Measurements from ENCODE around the gene DGAT2.
"Not testable (repeated sequence)": the region's sequence is repeated elsewhere in the genome, so short reads cannot be mapped to it uniquely, and the experiment has no call there.

DGAT2 gene, protein sequence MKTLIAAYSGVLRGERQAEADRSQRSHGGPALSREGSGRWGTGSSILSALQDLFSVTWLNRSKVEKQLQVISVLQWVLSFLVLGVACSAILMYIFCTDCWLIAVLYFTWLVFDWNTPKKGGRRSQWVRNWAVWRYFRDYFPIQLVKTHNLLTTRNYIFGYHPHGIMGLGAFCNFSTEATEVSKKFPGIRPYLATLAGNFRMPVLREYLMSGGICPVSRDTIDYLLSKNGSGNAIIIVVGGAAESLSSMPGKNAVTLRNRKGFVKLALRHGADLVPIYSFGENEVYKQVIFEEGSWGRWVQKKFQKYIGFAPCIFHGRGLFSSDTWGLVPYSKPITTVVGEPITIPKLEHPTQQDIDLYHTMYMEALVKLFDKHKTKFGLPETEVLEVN

DNA sequence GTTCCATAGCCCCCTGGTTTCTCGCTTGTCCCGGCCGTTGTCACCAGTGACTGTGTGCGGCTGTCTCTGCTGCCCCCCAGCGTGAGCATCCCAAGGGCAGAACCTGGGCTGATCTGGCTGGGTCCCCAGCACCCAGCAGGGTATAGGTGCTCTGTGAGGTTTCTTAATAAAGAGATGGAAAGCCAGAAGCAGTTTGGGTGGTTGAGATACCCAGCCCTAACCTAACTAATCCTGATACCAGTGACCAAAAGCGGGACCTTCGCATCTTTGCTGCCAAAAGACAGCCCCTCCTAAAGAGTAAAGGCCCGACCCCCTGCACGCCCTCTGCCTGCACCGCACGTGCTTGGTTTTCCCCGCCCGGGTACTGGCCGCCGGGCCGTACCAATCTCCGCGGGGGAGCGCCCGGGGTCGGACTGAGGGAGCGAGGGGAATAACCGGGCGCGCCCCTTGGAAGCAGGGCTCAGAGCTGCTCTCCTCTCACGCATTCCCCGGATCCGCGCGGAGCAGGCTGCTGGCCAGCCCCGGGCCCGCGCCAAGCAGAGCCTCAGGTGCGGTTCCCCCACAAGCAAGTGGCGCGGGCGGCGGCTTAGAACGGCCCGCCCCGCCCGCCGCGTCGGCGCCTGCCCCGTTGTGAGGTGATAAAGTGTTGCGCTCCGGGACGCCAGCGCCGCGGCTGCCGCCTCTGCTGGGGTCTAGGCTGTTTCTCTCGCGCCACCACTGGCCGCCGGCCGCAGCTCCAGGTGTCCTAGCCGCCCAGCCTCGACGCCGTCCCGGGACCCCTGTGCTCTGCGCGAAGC is at the start of gene DGAT2:
Gene DGAT2 (plus strand): TSS at position 667 of the 797 bp plus-strand sequence. CDS start 214 bp downstream, outside the sequence.
- peak; percentile 70 for DNase-seq

DNA sequence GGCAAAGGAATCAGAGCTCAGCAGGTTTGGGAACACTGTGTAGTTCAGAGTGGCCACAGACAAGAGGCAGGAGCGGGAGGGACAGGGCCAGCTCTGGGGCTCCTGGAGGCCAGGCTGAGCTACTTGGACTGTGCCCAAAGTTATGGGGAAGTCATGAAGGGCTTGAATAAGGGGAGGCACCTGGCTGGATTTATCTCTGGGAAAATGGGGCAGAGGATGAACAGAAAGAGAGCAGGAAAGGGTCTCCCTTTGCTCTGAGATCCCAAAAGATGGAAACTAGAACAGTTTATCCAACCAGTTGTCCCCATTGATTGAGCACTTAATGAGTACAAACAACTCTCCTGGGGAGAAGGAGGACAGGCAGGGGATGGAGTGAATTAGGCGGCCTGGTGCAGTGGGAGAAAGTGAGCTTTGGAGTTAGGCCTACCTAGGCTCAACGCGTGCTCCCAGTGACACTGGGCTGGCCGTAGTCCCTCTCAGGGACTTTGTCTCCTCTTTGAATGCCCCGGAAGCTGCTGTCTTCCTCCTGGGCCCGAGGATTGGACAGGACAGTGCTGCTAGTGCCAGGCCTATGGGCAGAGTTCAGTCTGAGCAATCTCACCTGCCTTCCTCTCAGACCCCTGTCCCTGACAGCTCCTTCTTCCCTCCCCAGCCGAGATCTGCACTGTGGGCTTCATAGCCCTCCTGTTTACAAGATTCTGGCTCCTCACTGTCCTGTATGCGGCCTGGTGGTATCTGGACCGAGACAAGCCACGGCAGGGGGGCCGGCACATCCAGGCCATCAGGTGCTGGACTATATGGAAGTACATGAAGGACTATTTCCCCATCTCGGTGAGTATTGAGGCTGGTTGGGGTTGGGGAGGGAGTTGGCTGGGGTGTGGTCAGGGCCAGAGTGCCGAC is 49.0 kb upstream of the DGAT2 start:
- no peak for DNase-seq

DNA sequence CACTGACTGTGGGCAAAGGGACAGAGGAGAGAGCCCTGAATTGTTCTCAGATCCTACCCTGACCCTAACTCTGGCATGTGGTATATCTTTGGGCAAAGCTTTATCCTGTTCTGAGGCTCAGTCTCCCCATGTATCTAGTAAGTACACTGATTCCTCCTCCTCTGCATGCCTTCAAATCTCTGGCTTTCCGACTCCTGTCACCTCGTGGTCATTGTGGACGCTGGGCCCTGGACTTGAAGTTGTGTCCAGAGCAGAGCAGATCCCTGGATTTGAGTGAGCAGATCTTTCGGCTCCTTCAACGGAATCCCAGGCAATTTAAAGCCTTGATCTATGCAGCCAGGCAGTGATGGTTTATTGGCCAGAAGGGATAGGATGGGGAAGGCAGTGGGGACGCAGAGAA is 47.9 kb upstream of the DGAT2 start:
- DNase-seq = no peak

DNA sequence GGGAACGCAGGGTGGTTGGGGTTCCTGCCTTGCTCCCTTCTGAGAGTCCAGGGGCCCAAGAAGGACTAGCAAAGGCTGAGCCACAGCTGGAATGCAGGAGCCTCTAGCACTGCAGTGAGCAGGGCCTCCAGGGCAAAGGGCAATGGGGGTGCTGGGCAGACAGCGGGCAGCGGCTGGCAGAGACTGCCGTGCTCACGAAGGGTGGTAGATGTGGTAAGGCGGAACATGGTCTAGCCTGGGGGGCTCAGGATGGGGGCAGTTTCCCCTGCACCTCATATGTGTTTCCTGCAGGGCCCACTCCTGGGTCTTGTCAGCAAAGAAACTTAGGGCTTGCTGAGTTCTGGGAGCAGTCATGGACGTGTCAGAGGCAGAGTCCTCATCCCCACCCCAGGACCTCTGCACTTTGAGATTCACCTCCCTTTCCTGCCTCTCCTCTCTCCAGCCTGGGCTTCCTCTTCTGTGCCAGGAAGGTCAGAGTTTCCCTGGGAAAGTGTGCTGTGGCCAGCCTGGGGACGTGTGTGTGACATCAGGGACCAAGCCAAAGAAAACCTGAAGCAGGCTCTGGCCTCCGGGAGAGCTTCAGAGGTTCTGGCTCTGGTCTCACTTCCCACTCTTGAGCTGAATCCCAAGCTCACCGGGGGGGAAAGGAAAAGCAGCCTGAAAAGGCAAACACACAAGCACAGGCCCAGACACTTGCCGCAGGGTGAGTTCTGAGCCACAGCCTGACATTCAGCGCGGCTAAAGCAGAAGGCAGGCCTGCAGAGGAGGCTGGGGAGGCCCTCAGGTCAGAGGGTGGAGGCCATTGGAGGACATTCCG is 46.5 kb upstream of the DGAT2 start:
- DNase-seq = no peak

DNA sequence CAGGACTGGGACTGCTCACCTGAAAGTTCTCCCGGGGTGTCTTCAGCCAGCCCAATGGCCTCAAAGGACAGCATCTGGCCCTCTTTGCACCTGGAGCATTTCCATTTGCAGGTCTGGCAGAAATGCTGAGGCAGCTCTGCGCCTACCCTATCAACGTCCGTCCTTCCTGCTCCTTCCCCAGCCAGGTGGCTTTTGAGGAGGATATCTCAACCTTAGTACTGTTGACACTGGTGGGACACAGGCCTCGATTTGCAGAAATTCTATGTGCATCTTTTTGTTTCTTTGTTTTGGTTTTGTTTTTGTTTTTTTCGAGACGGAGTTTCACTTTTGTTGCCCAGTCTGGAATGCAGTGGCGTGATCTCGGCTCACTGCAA is 45.9 kb upstream of the DGAT2 start:
- DNase-seq = no peak

DNA sequence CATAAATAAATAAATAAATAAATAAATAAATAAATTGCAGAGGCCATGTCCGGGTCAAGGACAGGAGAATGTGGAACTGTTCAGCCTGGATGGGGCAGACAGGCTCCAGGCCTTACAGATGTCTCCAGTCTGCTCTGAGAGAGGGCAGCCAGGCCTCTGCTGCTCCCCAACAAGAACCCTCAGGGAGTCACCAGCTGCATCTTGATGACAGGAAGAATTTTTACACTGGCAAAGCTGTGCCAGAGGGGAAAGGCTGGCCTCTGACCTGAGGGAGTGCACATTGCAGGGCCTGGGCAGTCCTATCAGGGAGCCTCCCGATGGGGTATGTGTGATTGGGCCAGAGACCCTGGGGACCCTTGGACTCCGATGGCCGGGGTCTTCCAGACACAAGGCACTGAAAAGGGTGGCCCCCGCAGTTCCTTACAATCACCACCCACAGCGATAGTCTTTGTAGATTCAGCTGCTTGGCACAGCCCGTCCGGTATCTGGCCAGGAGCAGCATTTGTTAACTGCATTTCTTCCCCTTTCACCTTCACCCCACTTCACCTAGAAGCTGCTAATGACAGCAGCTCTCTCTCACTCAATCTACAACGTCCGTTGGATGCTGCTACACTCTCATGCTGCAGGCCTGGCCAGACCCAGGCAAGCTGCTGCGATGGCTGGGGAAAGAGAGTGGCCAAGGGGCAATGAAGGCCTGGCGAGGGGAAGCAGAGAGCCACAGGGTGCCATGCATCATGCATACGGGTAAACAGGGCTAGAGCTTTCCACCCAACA is 42.8 kb upstream of the DGAT2 start:
- DNase-seq = no peak

DNA sequence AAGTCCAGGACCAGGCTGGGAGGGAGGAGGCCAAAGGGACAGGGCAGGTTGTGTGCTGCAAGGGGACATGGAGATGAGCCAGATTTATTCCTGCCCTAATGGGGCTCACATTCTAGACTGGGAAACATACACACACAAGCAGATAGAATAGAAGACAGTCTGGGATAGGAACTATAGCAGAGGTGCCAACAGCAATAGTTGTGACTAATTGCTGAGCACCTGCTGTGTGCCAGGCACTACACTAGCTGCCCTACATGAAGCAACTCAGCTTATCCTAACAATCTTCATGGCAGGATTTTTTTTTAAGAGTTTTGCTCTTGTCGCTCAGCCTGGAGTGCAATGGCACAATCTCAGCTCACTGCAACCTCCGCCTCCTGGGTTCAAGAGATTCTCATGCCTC is 39.6 kb upstream of the DGAT2 start:
- DNase-seq = no peak

DNA sequence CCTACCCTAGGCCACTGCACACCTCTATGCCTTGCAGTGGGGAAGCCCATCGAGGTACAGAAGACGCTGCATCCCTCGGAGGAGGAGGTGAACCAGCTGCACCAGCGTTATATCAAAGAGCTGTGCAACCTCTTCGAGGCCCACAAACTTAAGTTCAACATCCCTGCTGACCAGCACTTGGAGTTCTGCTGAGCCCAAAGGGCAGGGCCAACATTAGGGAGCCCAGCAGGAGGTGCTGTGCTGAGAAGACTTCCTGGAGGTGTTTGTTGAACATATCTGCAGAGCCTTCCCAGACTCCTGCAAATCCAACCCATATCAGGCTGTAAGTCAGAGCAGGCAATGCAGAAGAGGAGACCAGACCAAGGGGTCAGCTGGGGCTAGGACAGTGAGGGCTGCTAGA is 37.5 kb upstream of the DGAT2 start:
- DNase-seq = no peak

DNA sequence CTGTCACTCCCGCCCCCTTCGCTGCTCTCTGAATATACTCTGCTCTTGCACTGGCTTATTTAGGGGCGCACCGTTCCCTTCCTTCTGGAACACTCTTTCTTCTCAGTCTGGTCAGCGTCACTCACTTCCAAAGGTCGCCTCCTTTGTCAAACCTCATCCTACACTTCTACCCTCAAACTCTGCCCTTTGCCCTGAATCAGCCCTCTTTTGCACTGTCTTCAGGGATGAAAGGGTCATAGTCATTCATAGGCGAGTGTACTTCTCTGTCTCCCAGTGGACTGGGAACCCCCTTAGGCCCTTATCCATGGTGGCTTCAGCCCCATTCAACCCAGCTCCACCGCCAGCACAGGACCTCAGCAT is 35.5 kb upstream of the DGAT2 start:
- DNase-seq = no peak

DNA sequence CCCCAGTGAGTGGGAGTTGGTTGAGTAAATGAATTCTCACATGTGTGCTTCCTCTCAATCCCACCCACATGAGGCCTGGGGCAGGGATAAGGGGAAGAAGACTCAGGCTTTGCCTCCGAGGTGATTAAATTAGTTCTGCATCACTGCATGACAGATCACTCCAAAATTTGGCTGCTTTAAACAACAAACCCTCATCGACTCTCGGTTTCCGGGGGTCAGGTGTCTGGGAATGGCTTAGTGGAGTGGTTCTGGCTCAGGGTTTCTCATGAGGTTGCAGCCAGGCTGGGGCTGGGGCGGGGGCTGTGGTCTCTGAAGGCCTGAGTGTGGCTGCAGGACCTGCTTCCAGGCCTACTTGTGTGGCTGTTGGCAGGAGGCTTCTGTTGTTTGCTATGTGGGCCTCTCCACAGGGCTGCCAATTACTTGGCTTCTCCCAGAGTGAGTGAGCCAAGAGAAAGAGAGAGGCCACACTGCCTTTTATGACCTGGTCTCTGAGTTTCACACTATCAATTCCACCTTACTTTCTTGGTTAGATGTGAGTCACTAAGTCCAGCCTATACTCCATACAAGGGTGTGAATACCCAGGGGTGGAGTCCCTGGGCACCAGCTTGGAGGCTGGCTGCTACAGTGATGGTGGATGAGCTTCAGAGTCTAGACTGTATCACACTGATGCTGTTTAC is 35.0 kb upstream of the DGAT2 start:
- no peak for DNase-seq

DNA sequence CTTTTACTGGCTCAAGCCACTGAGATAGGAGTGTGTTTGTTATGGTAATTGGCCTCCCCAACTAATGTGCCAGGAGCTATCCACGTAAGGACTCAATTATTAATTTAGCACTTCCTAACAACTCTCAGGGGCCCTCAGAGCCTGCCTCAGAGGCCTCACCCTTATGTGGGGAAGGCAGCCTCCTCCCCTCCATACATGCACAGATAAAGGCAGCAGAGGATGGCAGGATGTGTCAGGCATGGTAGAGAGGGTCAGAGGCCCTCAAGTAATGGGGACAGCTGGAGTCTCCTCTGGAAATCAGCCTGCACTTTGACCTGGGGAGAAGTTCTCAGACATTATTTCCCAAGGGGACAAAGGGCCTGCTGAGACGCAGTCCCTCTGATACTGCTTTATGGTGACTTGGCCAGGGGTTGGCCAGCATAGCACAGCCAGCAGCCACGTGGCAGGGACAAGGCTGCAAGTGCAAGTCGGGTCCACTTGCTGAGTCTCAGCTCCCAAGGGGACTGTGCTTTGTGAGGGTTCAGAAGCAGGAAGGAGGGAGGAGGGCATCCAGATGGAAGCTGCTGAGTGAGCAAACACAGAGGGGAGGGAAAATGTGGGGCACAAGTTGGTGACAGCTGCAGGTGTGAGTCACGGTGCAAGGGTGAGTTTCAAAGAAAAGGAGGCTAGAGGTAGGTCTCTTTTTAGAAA is 33.9 kb upstream of the DGAT2 start:
- no peak for DNase-seq

DNA sequence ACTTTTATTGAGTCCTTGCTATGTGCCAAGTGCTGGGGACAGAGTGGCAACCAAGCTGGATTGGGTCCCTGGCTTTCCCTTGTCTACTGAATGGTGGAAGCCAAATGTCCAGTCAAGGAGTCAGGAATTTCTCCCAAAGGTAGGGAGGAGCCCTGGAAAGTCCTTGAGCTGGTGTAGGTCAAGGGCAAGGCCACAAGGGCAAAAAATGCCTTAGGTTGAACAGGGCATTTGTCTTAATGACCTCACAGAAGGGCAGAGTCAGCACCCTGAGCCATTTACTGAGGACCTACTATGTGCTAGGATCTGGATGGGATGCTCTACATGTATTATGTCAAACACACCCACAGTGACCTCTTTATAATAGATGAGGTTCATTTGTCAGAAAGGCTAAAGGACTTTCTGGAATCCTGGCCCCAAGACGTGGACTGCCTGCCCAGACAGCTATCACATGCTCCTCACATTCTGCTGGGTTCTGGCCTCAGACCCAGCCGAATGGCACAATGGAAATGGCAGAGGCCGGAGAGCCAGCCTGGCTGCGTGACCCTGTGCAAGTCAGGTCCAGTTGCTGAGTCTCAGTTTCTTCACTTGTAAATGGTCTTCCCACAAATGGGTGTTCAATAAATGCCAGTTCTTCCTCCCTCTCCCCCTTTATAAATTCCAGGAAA is 33.3 kb upstream of the DGAT2 start:
- no peak for DNase-seq

DNA sequence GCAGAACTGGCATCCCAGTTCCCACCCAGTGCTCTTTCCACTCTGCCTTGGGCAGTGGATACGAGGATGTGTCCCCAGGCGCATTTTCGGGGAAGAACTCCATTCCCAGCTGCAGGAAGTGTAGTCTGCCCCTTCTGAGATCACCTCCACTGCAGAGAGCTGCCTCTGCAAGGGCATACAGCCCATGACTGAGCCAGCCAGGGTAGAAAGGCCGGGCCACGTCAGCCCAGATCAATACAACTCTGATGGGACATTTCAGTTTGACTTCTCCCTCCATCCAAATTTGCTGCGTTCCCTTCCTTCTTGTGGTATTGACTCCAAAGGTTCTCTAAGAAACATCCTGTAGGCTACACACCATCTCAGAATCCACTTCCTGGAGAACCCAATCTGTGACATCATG is 31.3 kb upstream of the DGAT2 start:
- no peak for DNase-seq

DNA sequence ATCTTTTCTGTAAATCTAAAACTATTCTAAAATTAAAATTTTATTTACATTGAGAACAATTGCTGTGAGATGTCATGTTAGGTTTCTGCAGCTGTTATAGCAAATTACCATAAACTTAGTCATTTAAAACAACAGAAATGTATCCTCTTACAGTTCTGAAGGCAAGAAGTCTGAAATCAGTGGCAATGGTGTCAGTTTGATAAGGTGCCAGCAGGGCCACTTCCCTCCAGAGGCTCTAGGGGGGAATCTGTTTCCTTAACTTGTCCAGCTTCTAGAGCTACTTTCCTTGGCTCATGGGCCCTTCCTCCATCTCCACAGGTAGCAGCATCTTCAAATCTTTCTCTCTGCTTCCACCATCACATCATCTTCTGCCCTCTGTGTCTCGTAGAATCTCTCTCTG is 27.9 kb upstream of the DGAT2 start:
- DNase-seq = no peak

DNA sequence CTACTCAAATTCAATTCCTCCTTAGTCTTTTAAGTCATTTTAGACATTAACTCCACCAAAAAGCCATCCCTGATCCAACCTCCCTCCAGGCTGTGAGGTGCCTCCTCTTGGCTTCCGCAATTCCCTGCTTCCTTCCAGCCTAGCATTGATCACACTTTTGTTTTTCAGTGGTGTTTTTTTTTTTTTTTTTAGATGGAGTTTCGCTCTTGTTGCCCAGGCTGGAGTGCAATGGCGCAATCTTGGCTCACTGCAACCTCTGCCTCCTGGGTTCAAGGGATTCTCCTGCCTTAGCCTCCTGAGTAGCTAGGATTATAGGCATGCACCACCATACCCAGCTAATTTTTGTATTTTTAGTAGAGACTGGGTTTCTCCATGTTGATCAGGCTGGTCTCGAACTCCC is 25.4 kb upstream of the DGAT2 start:
- DNase-seq = not testable (repeated sequence)

DNA sequence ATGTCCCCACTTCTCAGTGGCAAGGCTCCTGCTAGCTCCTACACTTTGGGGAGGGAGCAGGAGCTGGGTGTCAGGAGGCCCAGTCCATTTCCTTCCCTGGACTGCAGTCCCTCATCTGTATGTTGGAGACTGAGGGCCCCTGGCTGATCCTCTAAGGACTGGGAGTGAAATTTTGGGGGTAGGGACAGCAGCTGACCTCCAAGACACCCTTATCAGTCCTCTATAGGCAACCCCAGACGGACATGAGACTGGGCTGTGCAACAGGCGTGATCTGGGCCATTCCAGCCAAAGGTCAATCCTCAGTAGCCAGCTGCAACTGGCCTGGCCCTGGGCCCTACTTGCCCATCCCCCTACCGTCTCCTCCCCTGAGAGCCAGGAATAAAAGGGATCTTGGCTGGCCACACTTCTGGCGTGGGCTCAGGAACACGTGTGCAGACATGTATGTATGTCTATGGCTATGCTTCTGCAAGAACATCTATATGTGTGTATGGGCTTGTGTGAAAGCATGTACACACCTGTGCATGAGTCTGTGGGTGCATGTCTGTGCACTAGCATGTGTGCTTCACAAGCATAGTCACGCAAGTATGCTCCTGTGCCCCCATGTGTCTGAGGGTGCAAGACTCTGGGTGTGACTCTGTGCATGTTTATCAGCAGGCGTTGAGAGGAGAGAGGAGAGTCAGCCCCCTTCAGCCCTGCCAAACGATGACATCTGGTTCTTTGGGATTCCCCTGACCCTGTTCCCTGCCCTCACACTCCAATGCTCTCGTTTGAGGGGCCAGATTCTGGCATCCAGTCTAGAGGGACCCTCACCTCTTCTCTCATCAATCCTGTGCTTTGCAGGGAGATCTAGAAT is 24.6 kb upstream of the DGAT2 start:
- DNase-seq = no peak

DNA sequence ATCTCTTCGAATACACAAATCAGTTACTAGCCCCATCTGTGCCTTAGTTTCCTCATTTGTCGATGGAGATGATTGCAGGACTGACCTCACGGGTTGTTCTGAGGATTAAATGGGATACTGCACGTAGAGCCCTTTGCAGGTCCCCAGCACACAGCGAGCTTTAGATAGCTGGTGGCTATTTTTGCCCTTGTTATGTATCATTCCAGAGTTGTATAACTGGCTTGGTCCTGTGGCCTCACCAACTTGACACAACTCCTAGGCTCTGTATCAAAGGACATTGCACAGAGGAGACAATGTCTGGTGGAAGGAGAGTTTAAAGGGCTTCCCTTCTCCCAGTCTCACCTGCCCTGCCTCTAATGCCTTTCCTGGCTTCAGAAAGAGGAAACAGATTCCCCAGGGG is 22.8 kb upstream of the DGAT2 start:
- DNase-seq = no peak

DNA sequence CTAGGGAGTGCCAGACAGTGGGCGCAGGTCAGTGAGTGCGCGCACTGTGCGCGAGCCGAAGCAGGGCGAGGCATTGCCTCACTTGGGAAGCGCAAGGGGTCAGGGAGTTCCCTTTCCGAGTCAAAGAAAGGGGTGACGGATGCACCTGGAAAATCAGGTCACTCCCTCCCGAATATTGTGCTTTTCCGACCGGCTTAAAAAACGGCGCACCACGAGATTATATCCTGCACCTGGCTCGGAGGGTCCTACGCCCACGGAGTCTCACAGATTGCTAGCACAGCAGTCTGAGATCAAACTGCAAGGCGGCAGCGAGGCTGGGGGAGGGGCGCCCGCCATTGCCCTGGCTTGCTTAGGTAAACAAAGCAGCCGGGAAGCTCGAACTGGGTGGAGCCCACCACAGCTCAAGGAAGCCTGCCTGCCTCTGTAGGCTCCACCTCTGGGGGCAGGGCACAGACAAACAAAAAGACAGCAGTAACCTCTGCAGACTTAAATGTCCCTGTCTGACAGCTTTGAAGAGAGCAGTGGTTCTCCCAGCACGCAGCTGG is 19.8 kb upstream of the DGAT2 start:
- DNase-seq = not testable (repeated sequence)

DNA sequence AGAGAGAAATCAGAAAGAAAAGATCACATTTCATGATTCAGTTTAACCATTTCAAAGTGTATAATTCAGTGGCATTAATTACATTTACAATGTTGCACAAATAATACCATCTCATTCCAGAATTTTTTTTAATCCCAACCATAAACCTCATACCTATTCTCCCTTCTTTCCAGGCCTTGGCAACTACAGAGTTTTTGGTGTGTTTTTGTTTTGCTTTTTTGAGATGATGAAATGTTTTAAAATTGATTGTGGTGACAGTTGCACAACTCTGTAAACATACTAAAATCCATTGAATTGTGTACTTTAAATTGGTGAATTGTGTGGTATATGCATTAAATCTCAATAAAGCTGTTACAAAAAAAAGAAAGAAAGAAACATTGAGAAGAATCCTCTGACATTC is 13.6 kb upstream of the DGAT2 start:
- not testable (repeated sequence) for DNase-seq
